ENCODE measurements around the gene NEO1.

The NEO1 gene

DNA sequence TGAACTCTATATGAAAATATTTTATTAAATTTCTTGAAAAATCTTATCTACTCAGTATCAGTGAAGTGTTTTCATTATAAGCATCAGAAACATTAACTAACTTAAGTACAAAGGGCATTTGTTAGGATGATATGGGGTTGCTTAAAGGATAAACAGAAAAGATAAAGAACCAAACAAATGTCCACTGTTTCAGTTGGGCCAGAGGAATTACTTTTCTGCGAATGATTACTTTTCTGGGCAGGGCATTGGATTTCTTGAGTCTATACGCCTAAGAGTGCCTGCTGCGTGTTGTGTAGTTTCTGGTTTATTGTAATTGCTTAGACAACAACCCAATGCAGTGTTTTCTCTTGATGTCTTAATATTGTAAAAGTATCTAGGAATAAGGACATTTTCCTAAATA, 52.8 kb downstream of the NEO1 start:
- TF ChIP-seq, protein P1, sequence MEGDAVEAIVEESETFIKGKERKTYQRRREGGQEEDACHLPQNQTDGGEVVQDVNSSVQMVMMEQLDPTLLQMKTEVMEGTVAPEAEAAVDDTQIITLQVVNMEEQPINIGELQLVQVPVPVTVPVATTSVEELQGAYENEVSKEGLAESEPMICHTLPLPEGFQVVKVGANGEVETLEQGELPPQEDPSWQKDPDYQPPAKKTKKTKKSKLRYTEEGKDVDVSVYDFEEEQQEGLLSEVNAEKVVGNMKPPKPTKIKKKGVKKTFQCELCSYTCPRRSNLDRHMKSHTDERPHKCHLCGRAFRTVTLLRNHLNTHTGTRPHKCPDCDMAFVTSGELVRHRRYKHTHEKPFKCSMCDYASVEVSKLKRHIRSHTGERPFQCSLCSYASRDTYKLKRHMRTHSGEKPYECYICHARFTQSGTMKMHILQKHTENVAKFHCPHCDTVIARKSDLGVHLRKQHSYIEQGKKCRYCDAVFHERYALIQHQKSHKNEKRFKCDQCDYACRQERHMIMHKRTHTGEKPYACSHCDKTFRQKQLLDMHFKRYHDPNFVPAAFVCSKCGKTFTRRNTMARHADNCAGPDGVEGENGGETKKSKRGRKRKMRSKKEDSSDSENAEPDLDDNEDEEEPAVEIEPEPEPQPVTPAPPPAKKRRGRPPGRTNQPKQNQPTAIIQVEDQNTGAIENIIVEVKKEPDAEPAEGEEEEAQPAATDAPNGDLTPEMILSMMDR (IDR thresholded peaks at IDR 0.05): no peak
- TF ChIP-seq ZFX (IDR thresholded peaks at IDR 0.05; ENCODE audit: borderline replicate concordance): no peak

DNA sequence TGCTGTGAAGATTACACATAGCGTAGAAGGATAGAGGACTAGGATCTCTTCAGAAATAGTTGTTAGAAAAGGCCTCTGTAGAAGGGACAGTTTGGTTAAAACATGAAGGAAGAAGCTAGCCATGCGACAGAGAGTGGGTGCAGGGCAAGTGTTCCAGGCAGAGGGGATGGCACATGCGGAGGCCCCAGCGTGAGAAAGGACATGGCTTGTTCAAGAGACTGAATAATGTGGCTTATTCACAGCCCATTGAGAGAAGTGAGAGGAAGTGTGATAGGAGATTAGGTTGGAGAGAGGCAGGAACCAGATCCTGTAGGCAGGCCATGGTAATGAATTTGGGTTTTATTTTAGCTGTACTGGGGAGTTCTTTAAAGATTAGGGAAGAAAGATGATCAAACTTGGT, 56.4 kb downstream of the NEO1 start:
- TF ChIP-seq, protein P1 (IDR thresholded peaks at IDR 0.05): no peak
- no peak for TF ChIP-seq ZFX (IDR thresholded peaks at IDR 0.05; ENCODE audit: borderline replicate concordance)

More for the DNA sequence above, 52.8 kb downstream of the NEO1 start:
- H3K27ac ChIP-seq: no peak overlapping the region

DNA sequence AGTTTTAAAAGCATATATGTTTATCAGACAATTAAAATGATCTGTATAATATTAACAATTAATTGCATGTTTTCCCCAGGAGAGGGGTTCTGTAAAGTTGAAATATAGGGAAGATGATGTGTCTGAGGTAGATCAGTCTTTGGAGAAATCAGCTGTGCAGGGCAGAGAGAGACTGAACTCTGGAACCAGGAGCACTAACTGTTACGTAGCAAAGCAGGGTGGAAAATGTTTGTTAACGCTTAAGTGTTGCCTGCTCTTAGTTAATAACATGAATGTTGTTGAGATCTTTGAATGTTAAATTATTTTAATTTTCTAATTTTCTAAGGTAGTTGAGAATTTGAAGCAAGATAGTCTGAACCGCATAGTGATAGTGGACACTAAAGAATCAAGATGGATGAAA, 57.5 kb downstream of the NEO1 start:
- no peak overlapping the region for H3K27ac ChIP-seq
- TF ChIP-seq, protein P1 (IDR thresholded peaks at IDR 0.05): no peak
- no peak for TF ChIP-seq ZFX (IDR thresholded peaks at IDR 0.05; ENCODE audit: borderline replicate concordance)

More for the DNA sequence above, 56.4 kb downstream of the NEO1 start:
- no peak overlapping the region for H3K27ac ChIP-seq

DNA sequence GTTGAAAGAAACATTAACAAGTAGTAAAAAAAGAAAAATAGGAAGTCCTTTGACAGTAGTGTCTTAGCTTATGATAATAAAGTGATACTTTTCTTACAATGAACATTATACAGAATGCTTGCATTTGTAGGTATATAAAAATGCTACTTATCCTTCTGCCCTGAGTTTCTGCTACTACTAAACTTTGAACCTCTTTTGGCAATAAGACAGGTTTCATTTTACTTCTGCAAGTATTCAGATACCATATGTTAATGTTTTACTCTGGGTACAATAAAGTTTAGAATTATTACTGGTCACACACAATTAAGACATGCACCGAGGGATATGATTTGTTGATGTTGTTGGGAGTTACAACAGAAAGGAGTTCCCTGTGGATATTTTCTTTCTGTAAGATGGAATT, 57.9 kb downstream of the NEO1 start:
- TF ChIP-seq, protein P1 (IDR thresholded peaks at IDR 0.05): no peak
- no peak for TF ChIP-seq ZFX (IDR thresholded peaks at IDR 0.05; ENCODE audit: borderline replicate concordance)
- no peak overlapping the region for H3K27ac ChIP-seq

DNA sequence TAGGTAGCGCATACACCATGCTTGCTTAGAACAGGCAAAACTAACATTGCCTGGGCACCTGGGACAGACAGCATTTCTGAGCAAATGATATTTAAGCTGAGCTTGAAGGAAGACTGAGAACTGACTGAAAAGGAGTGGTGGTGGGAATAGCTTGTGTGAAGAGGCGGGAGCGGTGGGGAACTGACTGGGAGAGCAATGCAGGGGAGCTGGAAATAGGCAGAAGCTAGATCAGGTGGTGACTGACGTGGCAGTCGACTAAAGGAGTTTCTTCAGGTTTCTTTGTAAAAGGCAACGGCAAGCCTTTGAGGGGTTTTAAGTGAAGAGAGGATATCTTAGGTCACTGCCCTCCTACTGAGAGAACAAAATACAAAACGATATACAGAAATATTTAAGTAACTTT, 61.8 kb downstream of the NEO1 start:
- H3K27ac ChIP-seq: no peak overlapping the region
- TF ChIP-seq ZFX (IDR thresholded peaks at IDR 0.05; ENCODE audit: borderline replicate concordance): no peak
- TF ChIP-seq, protein P1 (IDR thresholded peaks at IDR 0.05): no peak

DNA sequence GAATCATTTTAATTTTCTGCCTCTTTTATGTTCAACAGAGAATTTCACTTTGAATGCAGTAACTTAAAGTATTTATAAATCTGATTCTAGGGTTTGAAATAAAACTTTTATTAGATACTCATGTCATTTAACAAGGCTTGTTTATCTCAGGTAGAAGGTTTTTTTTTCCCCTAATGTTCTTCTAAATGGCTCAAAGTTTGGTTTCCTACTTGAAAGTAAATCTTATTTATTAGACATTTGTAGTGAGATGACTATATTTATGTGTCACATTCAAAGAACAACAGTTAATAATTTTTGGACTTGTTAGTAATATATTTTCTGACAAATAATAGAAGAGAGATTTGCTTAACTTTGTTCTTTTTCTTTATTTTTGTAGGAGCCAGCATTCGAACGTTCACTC, 63.9 kb downstream of the NEO1 start:
- TF ChIP-seq ZFX (IDR thresholded peaks at IDR 0.05; ENCODE audit: borderline replicate concordance): no peak
- H3K27ac ChIP-seq: no peak overlapping the region

DNA sequence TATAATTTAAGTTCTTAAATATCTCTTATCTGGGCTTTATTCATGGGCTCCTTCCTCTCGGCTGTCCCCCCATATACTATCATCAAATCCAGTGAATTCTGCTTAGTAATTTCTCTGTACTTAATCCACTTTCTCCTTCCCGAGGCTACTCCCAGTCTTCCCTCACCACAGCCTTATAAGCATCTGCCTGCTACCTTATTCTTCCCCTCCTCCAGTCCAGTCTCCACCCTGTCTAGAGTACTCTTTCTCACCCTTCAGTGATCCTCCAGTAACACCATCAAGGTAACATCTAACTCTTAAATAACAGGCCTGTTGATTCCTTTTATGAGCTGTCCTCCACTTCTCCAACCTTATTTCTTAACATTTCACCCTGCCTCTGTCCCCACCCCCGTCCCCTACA, 65.8 kb downstream of the NEO1 start:
- no peak overlapping the region for H3K27ac ChIP-seq
- TF ChIP-seq, protein P1 (IDR thresholded peaks at IDR 0.05): no peak
- TF ChIP-seq ZFX (IDR thresholded peaks at IDR 0.05; ENCODE audit: borderline replicate concordance): no peak

DNA sequence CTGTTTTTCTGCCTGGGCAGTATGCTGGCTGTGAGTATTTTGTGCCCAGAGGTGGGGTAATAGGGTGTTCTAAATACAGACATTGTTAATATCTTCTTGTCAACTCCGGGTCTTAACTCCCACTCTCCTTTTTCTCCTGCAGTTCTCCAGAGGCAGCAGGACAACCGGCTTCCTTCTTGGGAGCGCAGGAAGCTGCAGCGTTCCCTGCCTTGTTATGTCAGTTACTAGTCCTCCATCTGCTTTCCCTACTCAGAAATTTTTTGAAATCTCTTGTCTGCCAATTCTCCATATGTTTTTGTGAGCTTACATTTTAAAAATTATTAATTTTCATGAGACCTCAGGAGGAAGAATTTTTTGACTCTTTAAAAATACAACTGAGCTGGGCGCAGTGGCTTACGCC, 67.2 kb downstream of the NEO1 start:
- no peak for TF ChIP-seq ZFX (IDR thresholded peaks at IDR 0.05; ENCODE audit: borderline replicate concordance)
- TF ChIP-seq, protein P1 (IDR thresholded peaks at IDR 0.05): no peak
- no peak overlapping the region for H3K27ac ChIP-seq
